ENCODE data around the gene HIVEP3.

HIVEP3 gene

DNA sequence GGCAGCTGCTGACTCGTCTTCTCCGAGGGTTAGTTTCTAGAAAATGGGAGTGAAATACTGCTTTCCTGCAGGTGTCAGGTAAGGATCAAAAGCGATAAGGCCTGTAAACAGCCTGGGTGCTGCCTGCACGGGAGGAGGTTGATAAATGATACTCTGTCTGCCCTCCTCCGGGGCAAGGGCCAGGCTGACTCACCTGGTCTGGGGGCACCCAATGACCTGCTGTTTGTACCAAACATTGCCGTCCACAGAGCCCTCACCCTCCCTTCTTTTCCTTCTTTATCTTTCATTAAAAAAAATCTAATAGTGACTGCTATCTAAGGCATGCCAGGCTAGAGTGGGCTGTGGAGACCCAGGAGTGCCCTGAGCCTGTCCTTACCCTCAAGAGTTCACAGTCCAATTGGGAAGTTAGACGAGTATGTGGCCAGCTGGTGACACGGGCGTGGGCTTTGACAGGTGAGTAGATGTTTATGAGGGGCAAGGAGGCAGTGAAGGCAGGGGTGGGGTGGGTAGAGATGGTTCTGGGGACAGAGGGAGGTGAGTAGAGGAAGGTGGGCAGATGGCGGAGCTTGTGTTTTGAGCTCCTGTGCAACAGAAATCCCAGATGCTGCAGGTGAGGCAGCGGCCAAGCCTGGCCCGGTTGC is 450.5 kb downstream of the HIVEP3 start:
- DNase-seq (ENCODE audit: low read depth in 2 of 2) = no peak

DNA sequence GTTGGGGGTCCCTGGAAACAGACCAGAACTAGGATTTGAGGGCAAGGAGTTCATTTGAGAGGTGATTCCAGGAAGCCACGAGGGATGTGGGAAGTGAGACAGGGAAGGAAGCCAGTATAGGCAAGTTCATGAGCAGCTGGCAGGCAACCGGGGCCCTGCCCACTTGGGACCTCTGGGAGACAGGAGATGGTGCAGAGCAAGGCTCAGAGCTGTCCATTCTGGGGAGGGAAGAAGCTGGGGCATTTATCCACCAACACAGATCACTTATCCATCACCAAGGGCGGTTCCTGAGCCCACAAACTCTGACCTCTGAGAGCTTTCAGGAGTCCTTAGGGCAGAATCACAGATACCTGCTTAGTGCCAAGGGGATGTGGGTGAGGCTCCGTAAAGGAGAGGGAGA is 451.0 kb downstream of the HIVEP3 start:
- DNase-seq (ENCODE audit: low read depth in 2 of 2) = no peak

DNA sequence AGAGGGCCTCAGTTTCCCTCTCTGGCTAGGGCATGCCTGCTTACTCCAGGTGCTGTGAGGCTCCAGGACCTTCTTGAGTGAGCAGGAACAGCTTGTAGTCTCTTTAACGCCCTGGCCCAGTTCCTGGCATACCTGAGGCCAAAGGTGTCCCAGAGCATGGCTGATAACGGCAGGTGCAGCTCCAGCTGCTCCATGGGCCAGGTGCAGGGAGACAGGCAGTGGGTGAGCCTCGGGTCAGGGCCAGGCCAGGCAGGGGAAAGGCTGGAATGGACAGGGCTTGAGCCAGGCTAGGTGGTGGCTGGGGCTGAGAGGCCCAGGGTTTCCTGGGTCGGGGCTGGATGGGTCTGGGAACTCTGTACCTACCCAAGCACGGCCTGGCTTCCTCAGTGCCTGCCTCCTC is 452.6 kb downstream of the HIVEP3 start:
- DNase-seq (ENCODE audit: low read depth in 2 of 2) = no peak

DNA sequence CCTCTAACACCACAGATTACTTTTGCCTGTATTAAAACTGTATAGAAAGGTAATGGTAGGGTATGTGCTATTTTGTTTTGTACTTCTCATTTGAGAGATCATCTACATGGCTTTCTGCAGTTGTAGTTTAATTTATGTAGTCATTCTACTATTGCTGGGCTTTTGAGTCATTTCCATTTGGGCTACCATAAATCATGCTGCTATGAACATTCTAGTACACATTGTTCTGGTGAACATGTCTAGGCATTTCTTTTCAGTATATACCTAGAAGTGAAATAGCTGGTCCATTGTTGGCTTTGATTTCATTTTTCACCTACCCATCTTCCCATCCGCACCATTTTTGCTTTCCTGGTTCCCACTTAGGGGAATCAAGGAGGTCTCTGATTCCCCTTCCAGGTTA is 453.0 kb downstream of the HIVEP3 start:
- DNase-seq (ENCODE audit: low read depth in 2 of 2) = no peak

DNA sequence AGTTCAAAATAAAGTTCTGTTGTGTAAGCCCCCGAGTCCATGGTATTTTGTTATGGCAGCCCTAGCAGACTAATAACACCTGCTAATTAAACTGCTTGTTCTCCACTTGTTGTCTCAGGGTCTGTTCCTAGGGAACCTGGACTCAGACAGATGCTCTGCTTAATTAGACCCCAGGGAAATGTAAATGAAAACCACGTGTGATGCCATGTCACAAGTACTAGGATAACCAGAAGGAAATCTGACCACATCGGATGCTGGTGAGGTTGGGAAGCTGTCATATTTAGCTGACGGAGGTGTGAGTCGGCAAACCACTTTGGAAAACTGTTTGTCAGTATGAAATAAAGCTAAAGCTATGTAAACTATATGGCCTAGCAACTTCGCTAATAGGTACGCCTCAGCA is 453.8 kb downstream of the HIVEP3 start:
- DNase-seq (ENCODE audit: low read depth in 2 of 2) = no peak

DNA sequence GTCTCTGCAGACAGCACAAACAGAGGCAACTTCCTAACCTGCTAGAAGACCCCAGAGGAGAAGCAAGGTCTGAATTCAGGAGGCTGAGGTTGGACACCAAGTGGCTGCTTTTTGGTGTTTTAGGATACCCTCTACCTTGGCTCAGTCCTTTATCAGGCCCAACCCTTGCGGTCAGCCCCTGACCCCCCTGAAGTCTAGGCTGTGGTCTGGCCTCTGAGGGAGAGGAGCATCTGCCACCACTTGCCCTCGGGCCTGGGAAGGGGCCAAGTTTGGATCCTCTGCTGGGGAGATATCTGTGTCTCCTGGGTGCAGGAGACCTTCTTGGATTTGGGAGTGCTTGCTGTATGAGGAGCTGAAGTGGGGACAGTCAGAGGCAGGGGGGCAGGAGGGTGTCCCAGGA is 455.2 kb downstream of the HIVEP3 start:
- DNase-seq (ENCODE audit: low read depth in 2 of 2) = no peak

DNA sequence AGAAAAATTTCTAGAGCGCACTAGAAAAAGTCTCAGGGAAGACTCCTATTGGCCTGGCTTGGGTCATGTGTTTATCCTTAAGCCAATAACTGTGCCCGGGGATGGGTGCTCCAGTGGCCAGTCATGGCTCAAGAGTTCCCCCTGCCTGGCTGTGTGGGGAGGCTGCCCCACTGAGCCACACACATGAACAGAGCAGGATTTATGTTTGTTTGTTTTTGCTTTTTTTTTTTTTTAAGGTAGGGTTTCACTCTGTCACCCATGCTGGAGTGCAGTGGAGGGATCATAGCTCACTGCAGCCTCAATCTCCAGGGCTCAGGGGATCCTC is 456.1 kb downstream of the HIVEP3 start:
- DNase-seq (ENCODE audit: low read depth in 2 of 2) = no peak

DNA sequence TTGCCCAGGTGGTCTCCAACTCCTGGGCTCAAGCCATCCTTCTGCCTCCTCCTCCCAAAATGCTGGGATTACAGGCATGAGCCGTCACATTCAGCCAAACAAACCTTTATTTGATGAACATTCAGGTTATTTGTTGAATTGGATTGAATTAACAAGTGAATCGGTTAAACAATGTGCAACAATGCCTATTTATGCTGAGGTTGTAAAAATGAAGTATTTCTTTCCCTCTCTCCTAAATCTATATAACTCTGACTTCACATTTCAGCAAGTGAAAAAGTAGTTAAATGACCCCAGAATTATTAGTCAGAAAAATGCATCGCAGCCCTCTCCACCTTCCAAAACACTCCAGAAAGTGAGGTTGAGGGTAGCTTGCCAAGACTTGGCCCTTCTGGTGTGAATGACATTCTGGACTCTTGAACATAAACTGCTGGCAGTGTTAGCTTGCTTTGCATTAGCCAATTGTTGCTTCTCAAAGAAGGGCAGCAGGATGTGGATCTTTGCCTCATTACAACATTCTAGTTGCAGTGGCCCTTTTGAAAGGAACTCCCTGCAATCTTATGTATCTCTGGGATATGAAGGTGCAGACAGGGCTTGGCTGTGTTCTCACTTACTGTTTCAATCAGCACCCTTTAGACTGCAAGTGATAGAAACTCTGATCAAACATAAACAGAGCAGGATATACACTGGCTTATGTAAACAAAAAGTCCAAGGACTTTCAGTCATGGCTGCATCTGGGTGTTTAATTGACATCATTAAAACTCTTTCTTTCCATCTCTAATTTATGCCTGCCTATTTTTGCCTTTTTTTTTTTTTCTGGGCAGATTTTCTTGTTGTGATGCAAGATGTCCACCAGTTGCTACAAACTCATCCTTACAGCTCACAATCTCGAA is 456.7 kb downstream of the HIVEP3 start:
- no peak for DNase-seq (ENCODE audit: low read depth in 2 of 2)

DNA sequence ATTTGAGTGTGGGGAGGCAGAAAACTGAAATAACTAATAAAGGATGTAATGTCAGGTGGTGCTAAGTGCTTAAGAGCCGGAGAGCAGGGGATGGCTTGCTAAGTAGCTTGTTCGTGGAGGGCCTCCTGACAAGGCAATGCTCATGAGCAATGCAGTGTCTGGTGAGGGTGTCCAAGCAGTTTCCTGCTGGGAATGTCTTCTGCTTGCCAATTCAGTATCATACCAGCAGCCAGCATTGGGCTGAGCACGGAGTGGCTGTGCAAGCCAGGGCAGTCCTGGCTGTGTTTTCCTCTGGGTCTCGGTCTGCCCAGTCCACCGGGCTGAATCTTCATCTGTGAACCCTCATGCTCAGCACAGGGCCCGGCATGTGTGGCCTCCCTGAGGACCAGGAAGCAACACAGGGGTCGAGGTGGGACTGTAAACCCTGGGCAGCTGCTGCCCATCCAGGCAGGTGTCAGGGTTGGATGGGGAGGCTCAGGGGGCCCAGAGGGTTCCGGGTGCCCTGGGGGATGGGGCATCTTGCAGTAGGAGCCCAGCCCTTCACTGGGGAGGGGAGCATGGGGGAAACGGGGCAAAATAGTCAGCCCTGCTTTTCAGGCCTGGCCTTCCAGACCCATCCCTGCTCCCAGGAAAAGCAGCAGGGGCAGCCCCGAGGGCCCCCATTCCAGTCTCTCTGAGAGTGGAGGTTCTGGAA is 461.7 kb downstream of the HIVEP3 start:
- DNase-seq (ENCODE audit: low read depth in 2 of 2) = no peak

Data from fibroblast of skin of left quadriceps (primary cell).